ENCODE results near the gene TTBK1.

TTBK1 gene

DNA sequence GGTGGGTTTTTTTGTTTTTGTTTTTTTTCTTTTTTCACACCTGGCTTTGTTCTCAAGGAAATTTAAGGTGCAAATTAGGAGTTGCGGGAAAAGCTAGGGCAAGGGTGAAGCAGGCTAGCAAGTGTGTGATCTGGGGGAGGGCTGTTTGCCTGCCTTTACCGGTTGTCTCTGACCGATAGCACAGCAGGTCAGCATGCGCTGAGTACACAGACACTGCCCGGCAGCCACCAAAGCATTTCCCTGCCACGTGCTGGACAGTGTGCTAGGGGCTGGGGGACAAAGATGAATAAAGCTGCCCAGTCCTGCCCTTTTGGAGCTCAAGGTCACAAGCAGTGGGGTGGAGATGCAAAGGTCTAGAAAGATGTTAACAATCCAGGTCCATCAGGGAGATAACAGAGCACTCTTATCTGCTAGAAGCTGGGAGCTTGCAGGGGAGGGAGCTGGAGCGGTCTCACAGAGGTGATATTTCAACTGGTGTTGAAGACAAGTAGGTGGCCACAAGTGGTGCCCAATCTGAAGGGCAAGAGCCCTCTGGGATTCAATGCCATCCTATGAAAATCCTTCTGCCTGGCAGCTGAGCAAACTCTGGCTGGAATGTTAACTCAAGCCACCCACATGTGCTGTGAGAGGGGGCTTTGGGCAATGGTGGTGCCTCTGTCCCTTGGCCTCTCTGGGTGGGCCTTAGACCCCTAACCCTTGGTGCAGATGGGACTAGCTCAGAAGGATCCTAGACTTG, 24.5 kb downstream of the TTBK1 start:
- H3K4me3 ChIP-seq (ENCODE audit: low read depth, low read length): no peak overlapping the region
- no peaks in the 10 kb centered on the region for H3K36me3 ChIP-seq (ENCODE audit: control insufficient read depth, insufficient read depth, low read length)
- no peaks in the 10 kb centered on the region for H3K9me3 ChIP-seq (ENCODE audit: control insufficient read depth, insufficient read depth, low read length)
- no peak overlapping the region for H3K9ac ChIP-seq (ENCODE audit: low read depth, low read length)
- H3K4me1 ChIP-seq (ENCODE audit: control insufficient read depth, insufficient read depth, low read length): peaks cover 13% of the 10 kb centered on the region
- peaks cover 46% of the 10 kb centered on the region for H3K27me3 ChIP-seq (ENCODE audit: control insufficient read depth, insufficient read depth, low read length)

DNA sequence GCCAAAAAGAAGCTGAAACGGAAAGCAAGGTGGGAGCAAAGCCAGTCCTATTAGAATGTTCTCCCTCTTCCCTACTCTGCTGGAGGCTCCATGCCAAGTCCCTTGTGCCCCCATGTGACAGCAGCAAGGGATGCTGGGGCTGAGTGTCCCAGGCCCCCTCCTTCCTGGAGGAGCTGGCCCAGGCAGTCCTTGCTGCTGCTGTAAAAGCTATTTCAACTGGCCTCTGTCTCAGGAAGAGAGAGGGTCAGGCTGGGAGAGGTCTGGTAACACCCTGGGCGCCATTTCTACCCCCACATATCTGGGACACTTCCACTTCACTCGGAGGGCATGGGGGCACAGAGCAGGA, 25.0 kb downstream of the TTBK1 start:
- H3K9me3 ChIP-seq (ENCODE audit: control insufficient read depth, insufficient read depth, low read length): no peaks in the 10 kb centered on the region
- peaks cover 13% of the 10 kb centered on the region for H3K4me1 ChIP-seq (ENCODE audit: control insufficient read depth, insufficient read depth, low read length)
- peak overlapping the region; percentile 6 for H3K4me3 ChIP-seq (ENCODE audit: low read depth, low read length)
- no peaks in the 10 kb centered on the region for H3K36me3 ChIP-seq (ENCODE audit: control insufficient read depth, insufficient read depth, low read length)
- peaks cover 50% of the 10 kb centered on the region for H3K27me3 ChIP-seq (ENCODE audit: control insufficient read depth, insufficient read depth, low read length)
- no peak overlapping the region for H3K9ac ChIP-seq (ENCODE audit: low read depth, low read length)

DNA sequence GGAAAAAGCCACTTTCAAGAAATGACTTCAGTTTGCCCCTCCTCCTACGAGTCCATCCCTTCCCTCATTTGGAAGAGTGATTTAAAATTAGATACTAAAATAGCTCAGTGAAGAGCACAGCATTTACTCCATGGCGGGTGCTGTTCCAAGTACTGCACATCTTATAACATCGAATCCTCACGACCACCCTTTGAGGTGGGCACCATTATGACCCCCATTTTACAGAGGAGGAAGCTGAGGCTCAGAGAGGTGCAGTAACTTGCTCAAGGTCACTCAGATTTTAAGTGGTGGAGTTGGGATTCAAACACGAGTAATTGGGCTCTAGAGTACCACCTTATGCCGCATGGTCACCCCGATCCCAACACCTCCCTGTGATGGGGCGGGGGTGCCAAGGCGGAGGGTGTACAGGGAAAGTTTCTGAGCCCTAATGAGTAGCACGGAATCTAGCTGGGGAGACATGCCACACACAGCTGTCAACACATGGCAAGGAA, 25.5 kb downstream of the TTBK1 start:
- H3K9ac ChIP-seq (ENCODE audit: low read depth, low read length): no peak overlapping the region
- peak overlapping the region; percentile 6 for H3K4me3 ChIP-seq (ENCODE audit: low read depth, low read length)
- no peaks in the 10 kb centered on the region for H3K36me3 ChIP-seq (ENCODE audit: control insufficient read depth, insufficient read depth, low read length)
- H3K4me1 ChIP-seq (ENCODE audit: control insufficient read depth, insufficient read depth, low read length): peaks cover 13% of the 10 kb centered on the region
- H3K9me3 ChIP-seq (ENCODE audit: control insufficient read depth, insufficient read depth, low read length): no peaks in the 10 kb centered on the region
- H3K27me3 ChIP-seq (ENCODE audit: control insufficient read depth, insufficient read depth, low read length): peaks cover 55% of the 10 kb centered on the region

DNA sequence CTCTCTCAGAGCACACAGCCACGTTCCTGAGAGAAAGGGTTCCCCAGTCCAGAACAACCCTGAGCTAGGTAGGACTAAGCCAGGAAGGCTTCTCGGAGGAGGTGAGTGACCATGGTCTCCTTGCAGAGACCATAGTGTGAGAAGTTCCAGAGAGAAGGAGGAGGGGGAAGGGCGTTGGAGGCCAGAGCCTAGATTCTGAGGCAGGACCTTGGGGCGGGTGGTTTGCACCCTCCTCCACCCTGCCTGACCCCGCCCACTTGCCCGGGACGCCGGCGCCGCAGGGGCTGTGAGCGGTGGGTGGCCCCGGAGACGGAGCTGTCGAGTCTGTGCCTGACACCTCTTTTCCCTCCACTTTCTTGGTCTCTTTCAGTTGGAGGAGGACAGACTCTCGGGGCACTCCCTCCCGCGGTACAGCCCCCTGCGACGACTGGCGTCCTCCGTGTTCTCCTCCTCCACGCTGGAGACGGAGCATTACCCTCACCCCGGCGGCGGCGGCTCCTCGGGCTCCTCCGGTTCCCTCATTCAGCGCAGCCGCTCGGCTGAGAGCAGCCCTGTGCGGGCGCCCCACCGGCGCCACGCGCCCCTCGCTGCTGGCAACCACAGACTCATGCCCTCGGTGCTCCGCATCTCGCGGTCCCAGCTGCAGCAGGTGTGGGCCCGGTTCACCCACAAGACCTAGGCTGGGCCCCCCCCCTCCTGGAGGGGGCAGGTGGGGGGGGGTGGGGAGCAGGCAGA, 26.2 kb downstream of the TTBK1 start:
- no peak overlapping the region for H3K9ac ChIP-seq (ENCODE audit: low read depth, low read length)

DNA sequence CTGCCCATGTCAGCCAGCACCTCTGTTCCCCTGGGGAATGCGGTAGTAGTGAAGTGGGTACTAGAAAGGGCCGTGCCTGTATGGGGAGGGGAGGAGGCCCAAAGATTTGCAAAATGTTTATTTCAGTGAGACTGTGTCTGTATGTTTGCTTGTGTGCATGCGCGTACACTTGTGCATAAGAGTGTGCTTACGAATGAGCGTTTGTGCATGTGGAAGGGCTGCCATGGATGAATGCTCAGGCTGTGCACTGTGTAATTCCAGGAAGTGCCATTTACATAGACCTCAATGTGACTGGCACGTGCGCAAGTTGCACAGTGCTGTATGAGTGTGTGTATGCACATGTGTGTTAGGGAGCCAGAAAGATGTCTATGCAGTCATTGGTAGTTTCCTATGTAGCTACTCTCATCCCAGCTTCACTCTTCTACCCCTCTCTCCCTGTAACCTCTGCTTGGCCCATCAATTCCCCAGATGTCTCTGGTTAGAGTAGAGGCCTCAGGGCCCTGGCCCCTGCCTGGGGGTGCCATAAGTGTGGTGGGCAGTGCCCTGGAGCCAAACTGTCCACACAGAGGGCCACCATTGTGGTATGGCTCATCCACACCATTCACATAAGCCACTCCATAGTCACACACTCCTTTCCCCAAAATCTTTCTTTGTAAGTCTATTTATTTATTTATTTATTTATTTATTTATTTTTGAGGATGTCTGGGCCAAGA, 28.0 kb downstream of the TTBK1 start:
- peaks cover 13% of the 10 kb centered on the region for H3K4me1 ChIP-seq (ENCODE audit: control insufficient read depth, insufficient read depth, low read length)

More for the DNA sequence above, 26.2 kb downstream of the TTBK1 start:
- no peaks in the 10 kb centered on the region for H3K9me3 ChIP-seq (ENCODE audit: control insufficient read depth, insufficient read depth, low read length)
- peak overlapping the region; percentile 33 for H3K4me3 ChIP-seq (ENCODE audit: low read depth, low read length)
- H3K4me1 ChIP-seq (ENCODE audit: control insufficient read depth, insufficient read depth, low read length): peaks cover 13% of the 10 kb centered on the region
- H3K27me3 ChIP-seq (ENCODE audit: control insufficient read depth, insufficient read depth, low read length): peaks cover 62% of the 10 kb centered on the region
- H3K36me3 ChIP-seq (ENCODE audit: control insufficient read depth, insufficient read depth, low read length): no peaks in the 10 kb centered on the region

DNA sequence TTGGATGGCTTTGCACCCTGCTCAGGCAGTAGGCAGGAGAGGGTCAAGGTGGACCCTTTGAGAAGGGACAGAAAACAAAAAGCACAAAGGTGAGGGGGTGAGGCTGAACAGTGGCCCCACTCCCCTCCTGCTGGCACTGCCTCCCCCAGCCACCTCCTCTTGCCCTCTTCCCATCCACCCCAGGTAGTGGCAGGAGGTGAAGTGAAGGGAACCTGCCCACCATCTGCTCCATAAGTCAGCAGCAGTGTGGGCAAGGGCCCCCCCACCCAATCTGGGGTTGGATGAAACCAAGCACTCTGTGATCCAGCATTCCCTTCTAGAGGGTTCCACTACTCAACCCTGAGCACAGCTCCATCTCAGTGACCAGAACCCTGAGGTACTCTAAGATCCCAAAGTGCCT, 28.7 kb downstream of the TTBK1 start:
- H3K9me3 ChIP-seq (ENCODE audit: control insufficient read depth, insufficient read depth, low read length): no peaks in the 10 kb centered on the region
- no peaks in the 10 kb centered on the region for H3K36me3 ChIP-seq (ENCODE audit: control insufficient read depth, insufficient read depth, low read length)
- H3K4me3 ChIP-seq (ENCODE audit: low read depth, low read length): no peak overlapping the region
- H3K9ac ChIP-seq (ENCODE audit: low read depth, low read length): no peak overlapping the region
- peaks cover 78% of the 10 kb centered on the region for H3K27me3 ChIP-seq (ENCODE audit: control insufficient read depth, insufficient read depth, low read length)
- H3K4me1 ChIP-seq (ENCODE audit: control insufficient read depth, insufficient read depth, low read length): peaks cover 13% of the 10 kb centered on the region

More for the DNA sequence above, 28.0 kb downstream of the TTBK1 start:
- H3K9ac ChIP-seq (ENCODE audit: low read depth, low read length): no peak overlapping the region
- H3K4me3 ChIP-seq (ENCODE audit: low read depth, low read length): no peak overlapping the region
- H3K36me3 ChIP-seq (ENCODE audit: control insufficient read depth, insufficient read depth, low read length): no peaks in the 10 kb centered on the region
- H3K9me3 ChIP-seq (ENCODE audit: control insufficient read depth, insufficient read depth, low read length): no peaks in the 10 kb centered on the region
- peaks cover 71% of the 10 kb centered on the region for H3K27me3 ChIP-seq (ENCODE audit: control insufficient read depth, insufficient read depth, low read length)

DNA sequence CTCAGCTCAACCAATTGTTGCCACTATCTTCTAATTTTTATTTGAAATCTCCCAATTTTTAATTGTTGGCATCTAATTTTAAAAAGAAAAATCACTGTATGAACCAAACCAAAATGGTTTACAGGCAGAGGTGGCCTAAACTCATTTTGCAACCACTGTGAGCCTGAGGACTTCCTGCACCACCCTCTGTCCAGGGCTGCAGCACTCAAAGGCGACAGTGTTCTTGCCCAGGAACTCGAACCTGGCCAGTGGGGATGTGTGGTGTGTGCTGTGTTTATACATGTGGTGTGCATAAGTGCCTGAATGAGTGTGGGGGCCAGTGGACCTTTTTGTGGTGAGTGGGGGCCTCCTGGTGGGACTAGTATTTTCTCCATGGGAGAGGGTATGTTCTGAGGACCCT, 30.4 kb downstream of the TTBK1 start:
- Histone ChIP-seq H3K9ac (ENCODE audit: low read depth, low read length) (no peak overlapping the region), H3K9me3 (ENCODE audit: control insufficient read depth, insufficient read depth, low read length) (no peaks in the 10 kb centered on the region), H3K4me1 (ENCODE audit: control insufficient read depth, insufficient read depth, low read length) (peaks cover 11% of the 10 kb centered on the region), H3K27me3 (ENCODE audit: control insufficient read depth, insufficient read depth, low read length) (peaks cover 78% of the 10 kb centered on the region), H3K36me3 (ENCODE audit: control insufficient read depth, insufficient read depth, low read length) (no peaks in the 10 kb centered on the region), H3K4me3 (ENCODE audit: low read depth, low read length) (peak overlapping the region; percentile 8)

DNA sequence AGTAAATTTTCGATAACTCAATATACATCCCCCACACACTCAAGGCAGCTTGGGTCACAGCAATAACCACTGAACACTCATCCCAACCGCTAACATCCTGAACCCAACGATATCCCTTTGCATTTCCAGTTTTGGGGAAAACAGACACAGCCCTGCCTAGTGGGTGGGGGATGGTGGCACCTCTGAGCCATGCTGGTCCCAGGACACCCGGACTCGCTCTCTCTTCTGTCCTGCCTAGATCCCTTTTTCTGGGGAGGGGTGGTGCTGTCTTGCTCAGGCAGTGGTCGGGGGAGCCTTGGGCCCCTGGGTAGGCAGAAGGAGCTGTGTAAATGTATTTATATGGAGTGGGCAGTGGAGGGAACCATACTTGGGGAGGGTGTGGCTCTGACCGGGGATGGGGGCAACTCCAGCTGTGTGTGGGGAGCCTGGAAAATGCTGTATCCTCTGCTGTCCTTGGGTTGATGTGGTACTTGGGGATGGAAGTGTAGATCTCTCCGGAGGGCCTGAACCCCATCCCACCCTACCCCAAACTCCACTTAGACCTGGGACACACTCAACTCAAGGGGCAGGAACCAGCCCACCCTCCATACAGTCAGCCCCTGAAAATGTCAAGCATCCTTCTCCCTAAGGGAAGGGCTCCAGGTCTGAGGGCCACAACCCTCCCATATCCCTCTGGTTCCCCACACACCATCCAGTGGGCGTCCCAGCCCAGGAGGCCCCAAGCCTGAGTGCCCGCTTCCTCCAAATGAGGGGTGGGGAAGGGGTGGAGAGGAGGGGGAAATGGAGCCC, 31.0 kb downstream of the TTBK1 start:
- Histone ChIP-seq H3K4me1 (ENCODE audit: control insufficient read depth, insufficient read depth, low read length) (peaks cover 16% of the 10 kb centered on the region), H3K27me3 (ENCODE audit: control insufficient read depth, insufficient read depth, low read length) (peaks cover 75% of the 10 kb centered on the region), H3K9ac (ENCODE audit: low read depth, low read length) (no peak overlapping the region), H3K4me3 (ENCODE audit: low read depth, low read length) (peak overlapping the region; percentile 58), H3K36me3 (ENCODE audit: control insufficient read depth, insufficient read depth, low read length) (no peaks in the 10 kb centered on the region), H3K9me3 (ENCODE audit: control insufficient read depth, insufficient read depth, low read length) (no peaks in the 10 kb centered on the region)

DNA sequence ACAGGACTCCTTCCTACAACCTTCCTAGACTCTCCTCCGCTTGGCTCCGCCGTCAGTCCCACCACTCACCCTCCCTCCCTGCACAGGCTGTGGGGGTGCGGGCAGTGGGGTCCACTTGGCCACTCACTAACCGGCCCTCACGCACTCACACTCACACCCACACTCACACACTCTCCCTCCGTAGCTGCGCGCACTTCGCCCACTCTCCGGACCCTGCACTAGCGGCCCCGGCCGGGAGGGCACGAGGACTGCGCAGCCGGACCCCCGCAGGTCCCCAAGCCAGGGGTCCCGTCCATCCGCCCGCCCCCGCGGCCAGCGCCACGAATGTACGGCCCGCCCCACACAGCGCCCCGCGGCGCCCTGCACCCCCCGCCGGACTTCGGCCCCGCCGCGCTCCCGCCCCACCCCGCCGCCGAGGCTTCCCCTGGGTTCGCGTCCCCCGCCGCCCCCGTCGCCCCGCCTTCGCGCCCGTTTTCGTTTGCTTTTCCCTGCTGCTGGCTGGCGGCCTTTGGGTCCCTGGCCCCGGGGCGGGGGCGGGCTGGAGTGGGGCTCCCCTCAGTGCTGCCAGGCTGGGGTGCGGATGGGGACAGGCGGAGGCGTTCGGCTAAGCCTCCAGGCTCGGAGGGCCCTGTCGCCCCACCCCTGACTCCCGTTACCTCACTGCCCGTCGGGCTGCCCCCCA, 31.8 kb downstream of the TTBK1 start:
- Histone ChIP-seq H3K9me3 (ENCODE audit: control insufficient read depth, insufficient read depth, low read length) (no peaks in the 10 kb centered on the region), H3K36me3 (ENCODE audit: control insufficient read depth, insufficient read depth, low read length) (no peaks in the 10 kb centered on the region), H3K4me3 (ENCODE audit: low read depth, low read length) (peak overlapping the region; percentile 58), H3K27me3 (ENCODE audit: control insufficient read depth, insufficient read depth, low read length) (peaks cover 70% of the 10 kb centered on the region), H3K4me1 (ENCODE audit: control insufficient read depth, insufficient read depth, low read length) (peaks cover 16% of the 10 kb centered on the region), H3K9ac (ENCODE audit: low read depth, low read length) (no peak overlapping the region)

DNA sequence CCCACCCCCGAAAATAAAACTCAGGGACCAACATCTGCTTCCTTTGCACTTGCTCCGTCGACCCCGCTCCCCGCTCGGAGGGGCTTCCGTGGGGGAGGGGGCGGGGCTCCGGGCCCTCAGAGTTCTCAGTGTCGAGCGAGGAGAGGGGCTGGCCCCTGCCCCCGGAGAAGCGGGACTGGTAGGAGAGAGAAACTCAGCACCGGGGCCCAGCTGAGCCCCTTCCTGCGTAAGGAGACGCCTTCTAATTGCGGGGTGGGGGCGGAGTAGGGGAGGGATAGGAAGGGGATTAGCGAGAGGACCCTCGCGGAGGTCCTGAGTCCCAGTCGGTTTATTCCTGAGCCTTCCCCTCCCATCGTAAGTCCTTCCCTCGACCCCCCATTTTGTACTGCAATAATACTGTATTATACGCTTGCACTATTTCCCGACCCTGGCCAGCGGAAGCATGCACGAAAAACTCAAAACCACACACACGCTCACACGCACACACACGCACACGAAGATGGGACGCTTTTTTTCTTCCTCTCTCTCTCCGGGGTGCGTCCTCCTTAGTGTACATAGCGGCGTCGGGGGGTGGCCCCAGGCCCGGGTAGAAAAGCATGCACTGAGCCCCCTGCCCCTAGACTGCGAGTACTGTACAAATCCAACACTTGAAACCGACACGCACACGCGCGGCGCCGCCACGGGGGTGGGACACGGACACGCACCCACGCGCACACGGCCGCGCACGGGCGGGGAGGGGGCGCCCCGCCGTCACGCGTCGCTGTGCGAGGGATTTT, 32.7 kb downstream of the TTBK1 start:
- Histone ChIP-seq H3K4me3 (ENCODE audit: low read depth, low read length) (peak overlapping the region; percentile 23), H3K9me3 (ENCODE audit: control insufficient read depth, insufficient read depth, low read length) (no peaks in the 10 kb centered on the region), H3K4me1 (ENCODE audit: control insufficient read depth, insufficient read depth, low read length) (peaks cover 12% of the 10 kb centered on the region), H3K9ac (ENCODE audit: low read depth, low read length) (no peak overlapping the region), H3K36me3 (ENCODE audit: control insufficient read depth, insufficient read depth, low read length) (no peaks in the 10 kb centered on the region), H3K27me3 (ENCODE audit: control insufficient read depth, insufficient read depth, low read length) (peaks cover 61% of the 10 kb centered on the region)

All from iPS-15b (cell line).